H1 (cell line): Measurements from ENCODE around the gene NXN. TPM values are rescaled to one million over a fixed set of nuclear protein-coding genes. Genes with fewer than 3 reads are reported as not detected.

Experiments used
- CTCF ChIA-PET: fragments of 300-600 bp; sonication (Branson Sonifier 250); formaldehyde crosslinking; loops from one replicate; lab custom pipeline; 2021; ENCODE audit not compliant: partially characterized antibody; lab: Charles Lee
- POLR2A ChIA-PET: fragments of 300-600 bp; sonication (Branson Sonifier 250); formaldehyde crosslinking; loops from one replicate; lab custom pipeline; 2021; ENCODE audit warnings: inconsistent platforms; ENCODE audit not compliant: partially characterized antibody; lab: Charles Lee
- DNase-seq, 2 experiments: peaks; one replicate each; pipeline versions ENCODE4 v3.0.0 to v3.0.0-alpha.2; 2010 to 2022; ENCODE audit warnings: low spot score in 2 of 2, low read depth in 1 of 2, mixed read lengths in 1 of 2
- FAIRE-seq: peaks from 2 replicates; lab custom pipeline; 2011; peaks lifted over from hg19 to GRCh38; lab: Jason Lieb, UNC
- H2AFZ ChIP-seq: 2 replicates; pipeline ENCODE4 v1.8.1; 2012; ENCODE audit warnings: low read length, inconsistent platforms
- H2AK5ac ChIP-seq: 2 replicates; pipeline ENCODE4 v1.6.1; 2013; ENCODE audit warnings: low read depth, low read length
- H2BK120ac ChIP-seq: replicated peaks from 2 replicates; pipeline ENCODE3; 2013; ENCODE audit warnings: low read depth, low read length, inconsistent platforms
- H2BK12ac ChIP-seq: 2 replicates; pipeline ENCODE4 v1.6.1; 2013; ENCODE audit warnings: low read depth, low read length
- H2BK15ac ChIP-seq: 2 replicates; pipeline ENCODE4 v1.6.1; 2013; ENCODE audit warnings: low read length
- H2BK20ac ChIP-seq: 2 replicates; pipeline ENCODE4 v1.6.1; 2013; ENCODE audit warnings: low read length
- H2BK5ac ChIP-seq: 2 replicates; pipeline ENCODE4 v1.6.1; 2013; ENCODE audit warnings: low read depth, low read length
- H3K14ac ChIP-seq: 2 replicates; pipeline ENCODE4 v1.6.1; 2013; ENCODE audit warnings: inconsistent platforms; ENCODE audit not compliant: insufficient read length
- H3K18ac ChIP-seq: 2 replicates; pipeline ENCODE4 v1.6.1; 2013; ENCODE audit warnings: low read length; ENCODE audit errors: extremely low read depth
- H3K23ac ChIP-seq: 2 replicates; pipeline ENCODE4 v1.6.1; 2013; ENCODE audit warnings: inconsistent platforms; ENCODE audit not compliant: insufficient read length
- H3K23me2 ChIP-seq: 2 replicates; pipeline ENCODE4 v1.6.1; 2013; ENCODE audit warnings: low read depth, low read length
- H3K27ac ChIP-seq: 2 replicates; pipeline ENCODE4 v1.6.1; 2011; ENCODE audit warnings: low read depth, low read length, inconsistent platforms
- H3K27me3 ChIP-seq, 4 experiments: replicated peaks in 1 of 4; 1 replicate in 1 of 4; 2 replicates in 3 of 4; pipeline versions ENCODE4 v1.6.1 to v1.8.1; 2011 to 2013; ENCODE audit warnings: low read length in 3 of 4, mild to moderate bottlenecking in 3 of 4, inconsistent platforms in 2 of 4, mixed read lengths in 2 of 4, moderate library complexity in 1 of 4; ENCODE audit not compliant: control insufficient read depth in 3 of 4, insufficient read depth in 3 of 4; ENCODE audit errors: extremely low read depth in 1 of 4
- H3K36me3 ChIP-seq, 4 experiments: 2 replicates each; pipeline versions ENCODE4 v1.6.1 to v1.8.1; 2011 to 2013; ENCODE audit warnings: mild to moderate bottlenecking in 4 of 4, low read length in 3 of 4, moderate library complexity in 2 of 4, control low read depth in 1 of 4, inconsistent platforms in 1 of 4; ENCODE audit not compliant: insufficient read depth in 4 of 4, control insufficient read depth in 2 of 4
- H3K4ac ChIP-seq: replicated peaks from 2 replicates; pipeline ENCODE3; 2013; ENCODE audit warnings: low read length, low read depth, mixed read lengths, inconsistent platforms; ENCODE audit not compliant: insufficient read length
- H3K4me1 ChIP-seq, 4 experiments: replicated peaks in 1 of 4; 1 replicate in 1 of 4; 2 replicates in 3 of 4; pipeline versions ENCODE4 v1.6.1 to v1.8.1; 2011 to 2013; ENCODE audit warnings: low read length in 3 of 4, inconsistent platforms in 2 of 4, mixed read lengths in 1 of 4; ENCODE audit not compliant: insufficient read depth in 4 of 4, control insufficient read depth in 3 of 4
- H3K4me2 ChIP-seq, 2 experiments: 2 replicates each; pipeline versions ENCODE4 v1.6.1 to v1.8.1; 2011 to 2013; ENCODE audit warnings: low read depth in 2 of 2, low read length in 2 of 2, control low read depth in 1 of 2, inconsistent platforms in 1 of 2, mild to moderate bottlenecking in 1 of 2; ENCODE audit not compliant: insufficient read depth in 1 of 2
- H3K4me3 ChIP-seq, 4 experiments: fragments of 200-600, 300-600 bp in 1 of 4; sonication (generic), shearing (Covaris generic), sonication (Bioruptor Twin) in 1 of 4; 2 replicates each; pipeline versions ENCODE4 v1.5.1 to v1.8.1; 2011 to 2016; ENCODE audit warnings: low read length in 4 of 4, low read depth in 3 of 4, control low read depth in 2 of 4, inconsistent platforms in 2 of 4, mild to moderate bottlenecking in 2 of 4, mixed read lengths in 1 of 4, moderate library complexity in 1 of 4; ENCODE audit not compliant: insufficient read depth in 2 of 4; ENCODE audit errors: extremely low read depth in 1 of 4
- H3K56ac ChIP-seq: replicated peaks from 2 replicates; pipeline ENCODE3; 2013; ENCODE audit warnings: low read depth, mild to moderate bottlenecking, mixed read lengths, low read length, inconsistent platforms; ENCODE audit not compliant: insufficient read length
- H3K79me1 ChIP-seq: 2 replicates; pipeline ENCODE4 v1.6.1; 2013; ENCODE audit warnings: low read depth, low read length, control low read depth
- H3K79me2 ChIP-seq, 2 experiments: 2 replicates each; pipeline versions ENCODE4 v1.6.1 to v1.8.1; 2012 to 2013; ENCODE audit warnings: low read length in 2 of 2, mild to moderate bottlenecking in 2 of 2, inconsistent platforms in 1 of 2; ENCODE audit not compliant: insufficient read depth in 2 of 2, control insufficient read depth in 1 of 2
- H3K9ac ChIP-seq, 4 experiments: replicated peaks in 1 of 4; 1 replicate in 1 of 4; 2 replicates in 3 of 4; pipeline versions ENCODE4 v1.6.1 to v1.8.1; 2011 to 2013; ENCODE audit warnings: low read depth in 3 of 4, low read length in 3 of 4, control low read depth in 2 of 4, mild to moderate bottlenecking in 2 of 4, moderate library complexity in 2 of 4, inconsistent platforms in 1 of 4; ENCODE audit errors: extremely low read depth in 1 of 4
- H3K9me3 ChIP-seq, 2 experiments: 2 replicates each; pipeline versions ENCODE4 v1.6.1 to v1.8.1; 2012 to 2013; ENCODE audit warnings: mild to moderate bottlenecking in 2 of 2, moderate library complexity in 2 of 2, control low read depth in 1 of 2, inconsistent platforms in 1 of 2, low read depth in 1 of 2, low read length in 1 of 2, mixed read lengths in 1 of 2; ENCODE audit not compliant: insufficient read depth in 2 of 2
- H4K20me1 ChIP-seq, 2 experiments: replicated peaks in 1 of 2; 2 replicates each; pipeline versions ENCODE3 to v1.8.1; 2011 to 2013; ENCODE audit warnings: inconsistent platforms in 2 of 2, low read length in 2 of 2, mild to moderate bottlenecking in 1 of 2; ENCODE audit not compliant: insufficient read depth in 2 of 2, control insufficient read depth in 1 of 2
- H4K5ac ChIP-seq: 2 replicates; pipeline ENCODE4 v1.6.1; 2013; ENCODE audit warnings: low read length, low read depth, mixed read lengths, inconsistent platforms; ENCODE audit not compliant: insufficient read length
- H4K8ac ChIP-seq: 2 replicates; pipeline ENCODE4 v1.8.0; 2013; ENCODE audit warnings: mild to moderate bottlenecking, moderate library complexity, low read length, inconsistent platforms; ENCODE audit not compliant: insufficient read depth; ENCODE audit errors: extremely low read depth
- H4K91ac ChIP-seq: replicated peaks from 2 replicates; pipeline ENCODE3; 2013; ENCODE audit warnings: low read length, mixed read lengths, inconsistent platforms; ENCODE audit not compliant: insufficient read length
- TEAD4 ChIP-seq: IDR thresholded peaks from 2 replicates; pipeline ENCODE4 v1.6.1; 2012; ENCODE audit warnings: low read depth, low read length, inconsistent platforms, mixed read lengths
- WGBS, 2 experiments: shearing (Covaris generic) in 1 of 2; methylation state at CpG; one replicate each; pipeline versions ENCODE4 v1.1.6 to v1.1.7; 2013 to 2015; ENCODE audit warnings: low lambda C conversion rate in 2 of 2, mixed read lengths in 2 of 2, inconsistent platforms in 1 of 2, low coverage in 1 of 2, missing lambda C conversion rate in 1 of 2; ENCODE audit not compliant: insufficient replicate concordance in 2 of 2, insufficient coverage in 1 of 2, insufficient read length in 1 of 2; ENCODE audit errors: extremely low coverage in 1 of 2, missing lambda C conversion rate in 1 of 2; 5-methylcytosine and 5-hydroxymethylcytosine counted together
- polyA plus RNA-seq, 7 experiments: library from polyadenylated mRNA; depleted of rRNA in 3 of 7; stranded (reverse) in 5 of 7; unstranded in 2 of 7; fragments of >200 nt in 5 of 7; fragments of 200-250 nt in 2 of 7; gene quantifications; 1 replicate in 5 of 7; 2 replicates in 1 of 7; 4 replicates in 1 of 7; pipeline versions ENCODE4 v1.2.1 to v1.2.3, GENCODE V29; 2011 to 2013; ENCODE audit warnings: missing spikeins in 2 of 7, mixed read lengths in 2 of 7
- total RNA-seq: library from RNA; stranded (reverse); fragmentation: NEBNext Ultra II Directional; extraction: Animal tissue kit (Norgen Biotek cat#: 25700); gene quantifications from 2 replicates; pipeline ENCODE4 v1.2.1, GENCODE V29; 2021
- TF ChIP-seq, protein P1 (sequence below), 3 experiments: IDR thresholded peaks; 1 replicate in 2 of 3; 2 replicates in 1 of 3; pipeline versions ENCODE4 v1.5.1 to v1.6.1; 2011; ENCODE audit warnings: low read length in 3 of 3, mild to moderate bottlenecking in 3 of 3, inconsistent platforms in 2 of 3, low read depth in 1 of 3, moderate library complexity in 1 of 3; ENCODE audit not compliant: insufficient read depth in 1 of 3; ENCODE audit errors: control extremely low read depth in 1 of 3

NXN gene
- total and polyA plus RNA-seq, 2 of the 8 experiments (the other 6 are each of a cell fraction or from before 2014, with no cell fraction given), result 94.1 to 107 TPM

DNA sequence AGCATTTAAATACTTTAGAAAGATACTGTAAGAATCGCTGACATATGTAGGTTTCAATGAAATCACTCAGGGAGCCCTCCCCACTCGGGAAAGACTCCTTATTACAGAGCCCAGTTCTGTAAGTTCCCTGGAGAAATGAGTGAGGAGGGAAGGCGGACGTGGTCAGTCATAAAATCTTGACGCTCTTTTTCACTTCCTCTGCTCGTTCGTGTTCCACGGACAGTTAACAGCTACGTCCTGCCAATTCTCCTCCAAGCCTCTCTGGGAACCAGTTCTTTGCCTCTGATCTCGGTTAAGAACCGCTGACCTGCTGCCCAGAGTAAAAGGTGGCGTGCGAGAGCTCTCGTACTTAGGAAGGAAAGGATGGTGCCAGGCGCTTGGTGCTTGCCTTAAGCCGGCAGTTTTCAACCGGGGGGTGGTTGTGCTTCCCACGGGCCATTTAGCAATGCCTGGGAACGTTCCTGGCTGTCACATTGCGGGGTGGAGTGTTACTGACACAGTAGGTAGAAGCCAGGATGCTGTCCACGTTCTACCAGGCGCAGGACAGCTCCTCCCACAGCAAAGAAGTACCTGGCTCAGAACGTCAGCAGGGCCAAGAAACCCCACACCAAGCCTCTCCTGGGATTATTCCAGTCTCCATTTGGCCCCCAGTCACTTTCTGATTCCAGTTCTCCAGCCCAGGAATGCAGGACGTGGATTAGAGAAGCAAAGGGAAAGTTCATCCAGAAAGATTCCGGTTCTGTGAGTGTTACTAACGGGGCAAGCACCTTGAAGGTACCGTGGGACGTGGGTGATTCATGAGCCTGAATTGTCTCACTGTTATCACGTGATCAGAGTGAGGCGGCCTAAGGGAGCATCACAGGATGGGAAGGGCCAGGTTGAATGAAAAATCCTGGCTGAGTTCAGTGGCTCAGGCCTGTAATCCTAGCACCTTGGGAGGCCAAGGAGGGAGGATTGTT lies 109.7 kb downstream of the NXN start:
- 92% methylated on average over 30 of the region's 30 CpGs; no CpG with 5 or more reads in 1 of the 2 experiments for WGBS, 2 experiments
- Histone ChIP-seq H3K79me2 (peaks cover 0 to 35% of the 10 kb centered on the region in 2 experiments; a peak in 3 of 4 replicates), H3K4me2 (no peak overlapping the region)

More for the DNA sequence above, 109.7 kb downstream of the NXN start:
- no peak overlapping the region for H2BK12ac ChIP-seq
- H2AK5ac ChIP-seq, result no peak overlapping the region
- no peak overlapping the region for H3K14ac ChIP-seq
- no peaks in the 10 kb centered on the region for H3K23me2 ChIP-seq
- H3K23ac ChIP-seq, result no peak overlapping the region
- H2BK20ac ChIP-seq, result no peak overlapping the region
- CTCF ChIA-PET, result interaction anchor here (0.7 to 1.6 kb wide), 7 partner anchors 9 to 187 kb away, joined by 3 to 4 read pairs (median 3); no protein-coding TSS in a partner anchor
- H3K79me1 ChIP-seq, result peaks cover 3% of the 10 kb centered on the region
- no peak overlapping the region for H4K91ac ChIP-seq
- TF ChIP-seq TEAD4, result no peak
- TF ChIP-seq, protein P1, sequence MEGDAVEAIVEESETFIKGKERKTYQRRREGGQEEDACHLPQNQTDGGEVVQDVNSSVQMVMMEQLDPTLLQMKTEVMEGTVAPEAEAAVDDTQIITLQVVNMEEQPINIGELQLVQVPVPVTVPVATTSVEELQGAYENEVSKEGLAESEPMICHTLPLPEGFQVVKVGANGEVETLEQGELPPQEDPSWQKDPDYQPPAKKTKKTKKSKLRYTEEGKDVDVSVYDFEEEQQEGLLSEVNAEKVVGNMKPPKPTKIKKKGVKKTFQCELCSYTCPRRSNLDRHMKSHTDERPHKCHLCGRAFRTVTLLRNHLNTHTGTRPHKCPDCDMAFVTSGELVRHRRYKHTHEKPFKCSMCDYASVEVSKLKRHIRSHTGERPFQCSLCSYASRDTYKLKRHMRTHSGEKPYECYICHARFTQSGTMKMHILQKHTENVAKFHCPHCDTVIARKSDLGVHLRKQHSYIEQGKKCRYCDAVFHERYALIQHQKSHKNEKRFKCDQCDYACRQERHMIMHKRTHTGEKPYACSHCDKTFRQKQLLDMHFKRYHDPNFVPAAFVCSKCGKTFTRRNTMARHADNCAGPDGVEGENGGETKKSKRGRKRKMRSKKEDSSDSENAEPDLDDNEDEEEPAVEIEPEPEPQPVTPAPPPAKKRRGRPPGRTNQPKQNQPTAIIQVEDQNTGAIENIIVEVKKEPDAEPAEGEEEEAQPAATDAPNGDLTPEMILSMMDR (IDR thresholded peaks at IDR 0.05; ENCODE audit: control extremely low read depth in 1 of 3, insufficient read depth in 1 of 3, low read depth in 1 of 3, low read length in 3 of 3), result no peak
- H2BK15ac ChIP-seq, result no peak overlapping the region
- no peak overlapping the region for H3K9ac ChIP-seq
- peaks cover 4 to 8% of the 10 kb centered on the region in 2 experiments for H4K20me1 ChIP-seq
- H2BK120ac ChIP-seq, result no peak overlapping the region
- H3K18ac ChIP-seq, result no peak overlapping the region
- no peak overlapping the region for H4K8ac ChIP-seq
- POLR2A ChIA-PET, result interaction anchor here (2.1 kb wide), 1 partner anchor 13 kb away, joined by 4 read pairs; no protein-coding TSS in a partner anchor
- no peaks in the 10 kb centered on the region for H3K4me1 ChIP-seq
- H3K27me3 ChIP-seq, result no peaks in the 10 kb centered on the region
- H3K4ac ChIP-seq, result no peak overlapping the region
- FAIRE-seq (no peak), DNase-seq (no peak)
- H3K56ac ChIP-seq, result no peak overlapping the region
- H2AFZ ChIP-seq, result no peak overlapping the region
- H3K27ac ChIP-seq, result no peak overlapping the region
- H3K36me3 ChIP-seq, result no peaks in the 10 kb centered on the region
- H3K9me3 ChIP-seq, result no peaks in the 10 kb centered on the region
- no peak overlapping the region for H2BK5ac ChIP-seq
- H4K5ac ChIP-seq, result no peak overlapping the region
- no peak overlapping the region for H3K4me3 ChIP-seq
